ENCODE results near the gene DOCK3. TPM values are rescaled to one million over a fixed set of nuclear protein-coding genes. Genes with fewer than 3 reads are reported as not detected.
A peak's percentile ranks its signal among the peaks of the same experiment; 100 is the strongest.

Gene DOCK3
- total RNA-seq, 3 donors from 2014 or later: 0.17 to 6.1 (median 0.20) TPM

GRCh38 chr3:50805321-50805720 lies 130.6 kb downstream of the DOCK3 start:
- Histone ChIP-seq H3K36me3 (ENCODE audit: low read depth) (no peaks in the 10 kb centered on the region), H3K4me3 (no peak overlapping the region), H3K4me1 (ENCODE audit: low read depth) (no peaks in the 10 kb centered on the region), H3K9me3 (peaks cover 33% of the 10 kb centered on the region)
- TF ChIP-seq CTCF (IDR thresholded peaks at IDR 0.05): no peak
- DNase-seq (no peak), ATAC-seq (no peak)
- intact Hi-C loops (cut with DNase I, micrococcal nuclease): no loop called here

- DNase-seq: no peak
- ATAC-seq: no peak
- H3K9me3 ChIP-seq: peaks cover 26% of the 10 kb centered on the region
- H3K4me1 ChIP-seq (ENCODE audit: low read depth): no peaks in the 10 kb centered on the region
- H3K36me3 ChIP-seq (ENCODE audit: low read depth): no peaks in the 10 kb centered on the region
- TF ChIP-seq CTCF (IDR thresholded peaks at IDR 0.05): no peak
- intact Hi-C loops (cut with DNase I, micrococcal nuclease): no loop called here
- H3K4me3 ChIP-seq: no peak overlapping the region
Measured at GRCh38 chr3:50806031-50806430, 131.3 kb downstream of the DOCK3 start.

- intact Hi-C loops (cut with DNase I, micrococcal nuclease): no loop called here
- Histone ChIP-seq H3K4me3 (no peak overlapping the region), H3K9me3 (peaks cover 19% of the 10 kb centered on the region), H3K4me1 (ENCODE audit: low read depth) (no peaks in the 10 kb centered on the region), H3K36me3 (ENCODE audit: low read depth) (no peaks in the 10 kb centered on the region)
- ATAC-seq (no peak), DNase-seq (no peak)
- no peak for TF ChIP-seq CTCF (IDR thresholded peaks at IDR 0.05)
Measured at GRCh38 chr3:50806806-50807205, 132.1 kb downstream of the DOCK3 start.

GRCh38 chr3:50807266-50807665 lies 132.5 kb downstream of the DOCK3 start:
- intact Hi-C loops (cut with DNase I, micrococcal nuclease): no loop called here
- ATAC-seq (no peak), DNase-seq (peak in 1 of 3 donors; percentile 3)

GRCh38 chr3:50811893-50812292 lies 137.2 kb downstream of the DOCK3 start:
- no peaks in the 10 kb centered on the region for H3K4me1 ChIP-seq (ENCODE audit: low read depth)
- ATAC-seq (no peak), DNase-seq (no peak)
- TF ChIP-seq CTCF (IDR thresholded peaks at IDR 0.05): no peak
- H3K36me3 ChIP-seq (ENCODE audit: low read depth): no peaks in the 10 kb centered on the region
- intact Hi-C loops (cut with DNase I, micrococcal nuclease): no loop called here
- no peak overlapping the region for H3K4me3 ChIP-seq
- H3K9me3 ChIP-seq: no peaks in the 10 kb centered on the region

More at GRCh38 chr3:50807266-50807665, 132.5 kb downstream of the DOCK3 start:
- peaks cover 17% of the 10 kb centered on the region for H3K9me3 ChIP-seq
- H3K4me1 ChIP-seq (ENCODE audit: low read depth): no peaks in the 10 kb centered on the region
- TF ChIP-seq CTCF (IDR thresholded peaks at IDR 0.05): no peak
- no peak overlapping the region for H3K4me3 ChIP-seq
- no peaks in the 10 kb centered on the region for H3K36me3 ChIP-seq (ENCODE audit: low read depth)

GRCh38 chr3:50815844-50816243 lies 141.1 kb downstream of the DOCK3 start:
- Histone ChIP-seq H3K9me3 (no peaks in the 10 kb centered on the region), H3K36me3 (ENCODE audit: low read depth) (no peaks in the 10 kb centered on the region), H3K4me3 (no peak overlapping the region), H3K4me1 (ENCODE audit: low read depth) (no peaks in the 10 kb centered on the region)
- TF ChIP-seq CTCF (IDR thresholded peaks at IDR 0.05): no peak
- no peak for ATAC-seq
- intact Hi-C loops (cut with DNase I, micrococcal nuclease): no loop called here
- DNase-seq: no peak

All from mucosa of descending colon (tissue), 3 donors.